GM21390 (cell line): Measurements from ENCODE around the gene ISCA1.
"Not testable (repeated sequence)": the region's sequence is repeated elsewhere in the genome, so short reads cannot be mapped to it uniquely, and the experiment has no call there.

Experiments
- ATAC-seq: cut with Tn5 transposase; IDR thresholded peaks from one replicate; pipeline ENCODE4 v1.9.1; 2021; ENCODE audit not compliant: unreplicated experiment

Gene ISCA1

DNA sequence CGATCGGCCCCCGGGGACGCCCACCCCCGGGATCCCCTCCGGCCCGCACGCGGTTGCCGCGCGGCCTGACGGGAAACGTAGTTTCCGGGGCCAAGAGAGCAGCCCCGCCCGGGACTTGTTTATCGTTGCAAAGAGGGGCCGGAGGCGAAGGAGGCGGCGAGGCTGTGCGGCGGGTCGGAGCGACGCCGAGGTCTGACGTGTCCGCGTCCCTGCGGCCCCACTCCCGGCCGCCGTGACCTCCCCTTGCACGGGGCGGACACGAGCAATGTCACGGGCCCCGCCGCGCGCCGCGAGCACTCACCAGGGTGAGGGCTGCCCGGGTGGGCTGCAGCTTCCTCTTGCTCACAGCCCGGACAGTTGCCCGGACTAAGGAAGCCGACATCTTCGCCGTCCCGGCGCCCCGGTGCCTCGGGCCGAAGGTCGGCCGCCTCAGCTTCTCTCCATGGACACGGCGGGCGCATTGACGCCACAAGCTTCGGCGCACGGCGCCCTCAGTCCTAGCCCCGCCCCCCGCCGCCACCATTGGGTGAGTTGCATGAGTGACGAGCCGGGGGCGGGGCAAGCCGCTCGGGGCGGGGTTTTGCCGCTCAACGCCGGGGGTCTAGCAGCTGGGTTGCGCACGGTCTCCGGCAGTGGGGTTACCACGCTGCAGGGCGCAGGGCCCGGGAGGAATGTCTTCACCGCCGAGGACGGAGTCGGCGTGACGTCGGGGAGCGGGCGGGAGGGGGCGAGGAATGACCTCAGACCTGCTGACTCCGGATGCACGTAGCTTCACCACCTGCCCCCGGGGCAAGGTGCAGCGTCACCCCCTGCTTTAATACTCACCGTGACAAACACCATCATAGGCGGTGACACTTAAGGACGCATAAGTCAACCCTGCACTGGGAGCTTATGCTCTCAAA is at the start of gene ISCA1:
ISCA1 (minus strand) TSS at position 462 of the 902 bp plus-strand sequence; CDS start at position 382, 80 bp downstream.
- peak; percentile 81 for ATAC-seq

DNA sequence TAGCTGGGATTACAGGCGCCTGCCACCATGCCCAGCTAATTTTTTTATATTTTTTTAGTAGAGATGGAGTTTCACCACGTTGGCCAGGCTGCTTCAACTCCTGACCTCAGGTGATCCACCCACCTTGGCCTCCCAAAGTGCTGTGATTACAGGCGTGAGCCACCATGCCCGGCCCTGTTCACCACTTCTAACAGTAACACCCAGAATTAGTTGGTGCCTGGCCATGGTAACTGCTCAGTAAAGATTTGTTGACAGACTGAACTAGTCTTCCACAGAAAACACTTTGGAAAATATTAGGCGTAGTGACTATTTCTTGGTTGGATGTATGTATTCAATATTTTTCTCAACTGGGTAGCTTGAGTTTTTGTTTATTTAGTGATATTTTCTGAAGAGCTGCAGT is 47.8 kb upstream of the ISCA1 start:
- no peak for ATAC-seq

DNA sequence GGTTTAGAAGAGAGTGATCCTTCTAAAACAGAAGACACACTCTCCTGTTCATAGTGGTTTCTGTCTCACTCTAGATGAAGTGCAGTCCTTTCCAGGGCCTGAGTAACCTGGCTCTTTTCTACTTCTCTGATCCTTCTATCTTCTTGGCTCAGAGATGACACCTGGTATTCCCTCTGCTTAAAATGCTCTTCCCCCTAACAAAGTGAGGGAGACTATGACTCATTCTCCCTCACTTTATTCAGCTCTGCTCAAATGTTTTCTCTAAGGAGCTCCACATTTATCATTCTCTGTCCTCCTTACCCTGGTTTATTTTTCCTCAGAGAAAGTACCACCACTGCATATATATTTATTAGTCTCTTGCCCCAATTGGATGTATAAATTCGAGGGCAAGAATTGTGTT is 47.3 kb upstream of the ISCA1 start:
- no peak for ATAC-seq

- no peak for ATAC-seq
Measured at GRCh38 chr9:86328156-86328555, 45.8 kb upstream of the ISCA1 start.

DNA sequence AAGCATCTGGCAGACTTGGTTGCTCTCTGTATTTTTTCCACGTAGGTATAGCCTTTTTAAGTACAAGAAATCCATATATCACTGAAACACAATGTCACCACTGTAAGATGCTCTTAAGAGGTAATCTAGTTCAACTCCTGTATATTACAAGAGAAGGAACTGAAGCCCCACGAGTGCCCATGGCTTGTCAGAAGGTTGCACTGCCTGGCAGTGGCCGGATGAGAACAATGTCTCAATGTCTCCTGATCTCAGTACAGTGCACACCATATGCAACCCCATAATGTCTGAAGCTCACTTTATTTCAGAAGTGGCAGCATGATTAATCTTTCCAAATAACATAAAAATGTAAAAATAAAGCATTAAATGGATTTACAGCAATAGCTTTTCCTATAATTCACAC is 44.2 kb upstream of the ISCA1 start:
- no peak for ATAC-seq

- ATAC-seq, result no peak
Measured at GRCh38 chr9:86324901-86325300, 42.6 kb upstream of the ISCA1 start.

- ATAC-seq, result no peak
Measured at GRCh38 chr9:86324308-86324707, 42.0 kb upstream of the ISCA1 start.

DNA sequence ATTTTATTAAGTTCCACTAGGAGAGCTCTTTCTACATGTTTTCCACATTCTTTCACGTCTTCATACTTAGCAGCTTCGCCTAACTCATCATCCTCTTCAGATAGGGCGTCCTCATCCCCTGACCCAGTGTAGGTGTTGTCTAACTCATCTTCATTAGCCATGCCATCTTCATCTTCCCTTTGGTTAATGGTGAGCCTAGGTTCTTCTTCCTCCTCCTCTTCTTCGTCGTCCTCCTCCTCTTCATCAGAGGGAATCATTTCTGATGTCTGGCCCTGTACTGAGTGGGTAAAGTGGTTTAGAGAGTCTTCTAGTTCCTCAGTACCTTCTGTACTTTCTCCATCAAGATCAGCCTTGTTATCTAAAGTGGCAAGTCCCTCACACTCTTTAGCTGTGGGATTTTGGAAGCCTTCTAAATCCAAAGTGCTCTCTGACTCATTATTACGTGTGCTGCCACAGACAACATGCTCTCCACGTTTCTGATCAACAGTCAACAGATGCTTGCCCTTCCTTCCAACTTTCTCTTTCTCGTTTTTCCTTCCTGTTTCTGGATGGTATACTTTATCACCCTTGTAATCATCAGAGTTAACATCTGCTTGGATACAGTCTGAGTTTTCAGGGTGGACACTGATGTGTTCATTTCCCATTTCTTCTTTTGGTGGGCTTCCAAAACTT is 40.8 kb upstream of the ISCA1 start:
- ATAC-seq, result no peak

DNA sequence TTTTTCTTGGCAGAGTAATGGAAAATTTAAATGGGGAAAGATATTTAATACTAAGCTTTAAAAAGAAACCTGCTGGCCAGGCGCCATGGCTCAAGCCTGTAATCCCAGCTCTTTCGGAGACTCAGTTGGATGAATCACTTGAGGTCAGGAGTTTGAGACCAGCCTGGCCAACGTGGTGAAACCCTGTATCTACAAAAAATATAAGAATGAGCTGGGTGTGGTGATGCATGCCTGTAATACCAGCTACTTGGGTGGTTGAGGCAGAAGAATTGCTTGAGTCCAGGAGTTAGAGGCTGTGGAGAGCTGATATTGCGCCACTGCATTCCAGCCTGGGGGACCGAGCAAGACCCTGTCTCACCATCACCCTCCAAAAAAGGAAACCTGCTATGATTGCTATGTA is 39.0 kb upstream of the ISCA1 start:
- ATAC-seq, result no peak

DNA sequence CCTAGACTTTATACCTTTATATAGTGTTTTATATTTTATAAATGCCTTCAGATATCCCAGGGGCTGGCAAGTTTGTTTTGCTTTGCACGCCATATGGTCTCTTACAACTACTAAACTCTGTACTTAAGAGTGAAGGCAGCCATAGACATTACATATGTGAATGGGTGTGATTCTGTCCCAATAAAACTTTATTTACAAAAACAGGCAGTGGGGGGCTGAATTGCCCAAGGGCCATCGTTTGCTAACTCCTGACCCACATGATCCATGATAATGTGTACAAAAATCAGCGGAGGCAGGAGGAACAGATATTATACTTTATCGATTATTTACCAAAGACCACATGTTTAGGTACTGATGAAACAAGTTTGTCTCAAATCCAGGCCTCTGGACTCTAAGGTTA is 35.8 kb upstream of the ISCA1 start:
- ATAC-seq, result no peak

DNA sequence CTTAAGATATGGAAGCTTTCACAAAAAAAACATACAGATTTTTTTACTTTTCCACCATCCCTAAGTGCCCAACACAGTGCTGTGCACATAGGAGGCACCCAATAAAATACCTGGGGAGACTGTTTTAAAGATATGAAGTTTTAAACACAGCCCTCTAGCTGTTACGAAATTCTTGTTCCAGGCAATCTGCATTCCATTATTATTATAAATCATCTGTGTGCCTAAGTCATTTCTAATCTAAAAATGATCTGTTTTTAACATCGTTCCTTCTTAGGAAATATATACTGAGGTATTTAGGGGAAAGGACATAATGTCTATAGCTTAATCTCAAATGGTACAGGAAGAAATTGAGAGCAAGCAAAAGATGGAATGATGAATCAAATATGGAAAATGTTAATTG is 32.7 kb upstream of the ISCA1 start:
- no peak for ATAC-seq

GRCh38 chr9:86312959-86313358 is 30.6 kb upstream of the ISCA1 start:
- ATAC-seq, result not testable (repeated sequence)

GRCh38 chr9:86308687-86309086 is 26.3 kb upstream of the ISCA1 start:
- ATAC-seq, result no peak

DNA sequence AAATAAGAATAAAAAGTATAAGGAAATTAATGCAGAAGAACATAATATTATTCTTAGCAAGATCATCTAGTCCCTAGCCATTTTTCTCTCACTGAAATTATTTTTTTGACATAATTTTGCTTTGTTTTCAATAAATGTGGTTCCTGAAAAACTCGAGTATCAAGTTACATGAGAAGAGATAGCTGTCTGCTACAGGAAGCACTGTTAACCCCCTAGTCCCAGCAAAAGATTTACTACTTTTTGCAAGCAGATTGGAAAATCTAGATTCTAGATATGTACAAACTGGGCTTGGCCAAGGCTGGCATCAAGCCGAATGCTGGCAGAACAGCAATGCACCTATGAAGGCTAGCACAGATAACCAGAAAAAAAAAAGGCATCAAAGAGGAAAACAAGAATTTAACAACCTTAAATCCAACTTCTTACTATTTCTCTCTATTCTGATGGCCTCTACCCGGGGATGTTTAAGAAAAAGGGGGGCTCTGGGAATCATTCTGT is 21.9 kb upstream of the ISCA1 start:
- ATAC-seq, result no peak

- no peak for ATAC-seq
Measured at GRCh38 chr9:86303316-86303975, 21.1 kb upstream of the ISCA1 start.

- no peak for ATAC-seq
Measured at GRCh38 chr9:86301686-86302085, 19.3 kb upstream of the ISCA1 start.

GRCh38 chr9:86300701-86301100 is 18.4 kb upstream of the ISCA1 start:
- ATAC-seq, result no peak

DNA sequence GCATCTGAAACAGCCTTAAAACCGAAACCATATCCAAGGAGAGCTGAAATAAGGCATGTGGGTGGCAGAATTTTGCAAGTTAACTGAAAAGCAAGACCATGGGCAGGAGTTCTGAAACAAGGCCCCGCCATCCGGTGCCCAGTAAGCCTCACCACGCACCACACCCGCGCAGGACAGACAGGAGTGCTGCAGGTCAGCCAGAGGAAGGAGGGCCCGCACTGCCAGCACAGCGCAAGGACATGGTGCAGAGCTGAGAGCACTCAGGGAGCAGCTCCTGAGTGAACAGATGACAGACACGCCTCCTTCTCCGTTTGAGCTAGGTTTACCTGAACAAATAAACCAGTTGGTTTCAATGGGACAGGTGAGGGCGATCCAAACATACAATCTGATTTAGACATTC is 16.5 kb upstream of the ISCA1 start:
- ATAC-seq, result no peak

DNA sequence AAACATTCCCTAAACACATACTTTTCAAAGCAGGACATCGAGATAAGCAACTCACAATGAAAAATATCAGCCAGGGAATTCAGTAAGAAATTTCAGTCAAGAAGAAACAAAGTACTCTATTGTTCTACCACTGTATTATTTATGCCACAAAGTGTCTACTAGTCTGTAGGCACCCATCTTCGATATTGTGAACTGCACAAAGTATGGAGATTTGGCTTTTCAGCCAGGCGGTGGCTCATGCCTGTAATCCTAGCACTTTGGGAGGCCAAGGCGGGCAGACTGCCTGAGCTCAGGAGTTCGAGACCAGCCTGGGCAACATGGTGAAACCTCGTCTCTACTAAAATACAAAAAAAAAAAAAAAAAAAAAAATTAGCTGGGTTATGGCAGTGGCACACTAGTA is 8.0 kb upstream of the ISCA1 start:
- not testable (repeated sequence) for ATAC-seq

GRCh38 chr9:86288499-86289198 is 6.3 kb upstream of the ISCA1 start:
- ATAC-seq, result no peak

GRCh38 chr9:86287013-86287412 is 4.7 kb upstream of the ISCA1 start:
- ATAC-seq, result no peak
